Chondrocyte (in vitro differentiated cells): ENCODE results near the gene FABP1. TPM values are rescaled to one million over a fixed set of nuclear protein-coding genes. Genes with fewer than 3 reads are reported as not detected.

Source experiments
- DNase-seq: peaks from one replicate; pipeline ENCODE4 v3.0.0; 2021; ENCODE audit warnings: mixed read lengths, low spot score
- H3K27ac Mint-ChIP-seq: one replicate; pipeline ENCODE4 v1.8.0; 2021; ENCODE audit warnings: mild to moderate bottlenecking, moderate library complexity, mixed read lengths; ENCODE audit not compliant: unreplicated experiment
- H3K27me3 Mint-ChIP-seq: 2 replicates; pipeline ENCODE4 v1.8.0; 2021; ENCODE audit warnings: low read depth, mixed read lengths
- H3K36me3 Mint-ChIP-seq: 2 replicates; pipeline ENCODE4 v1.8.0; 2021; ENCODE audit warnings: low read depth, mixed read lengths
- H3K4me1 Mint-ChIP-seq: 2 replicates; pipeline ENCODE4 v1.8.0; 2021; ENCODE audit warnings: low read depth, mild to moderate bottlenecking, mixed read lengths
- H3K4me3 Mint-ChIP-seq: one replicate; pipeline ENCODE4 v1.8.0; 2021; ENCODE audit warnings: mild to moderate bottlenecking, moderate library complexity, mixed read lengths; ENCODE audit not compliant: unreplicated experiment
- H3K9me3 Mint-ChIP-seq: 2 replicates; pipeline ENCODE4 v1.8.0; 2021; ENCODE audit warnings: low read depth, mixed read lengths
- CTCF ChIP-seq: fragments of 200-600 bp; sonication (generic); IDR thresholded peaks from 2 replicates; pipeline ENCODE4 v1.5.0; 2021; ENCODE audit warnings: antibody characterized with exemption, mild to moderate bottlenecking, moderate library complexity
- total RNA-seq: library from RNA; stranded (reverse); gene quantifications from 3 replicates; pipeline ENCODE4 v1.2.1, GENCODE V29; 2021

Gene FABP1
- total RNA-seq, 1 donor from 2014 or later, result not detected

DNA sequence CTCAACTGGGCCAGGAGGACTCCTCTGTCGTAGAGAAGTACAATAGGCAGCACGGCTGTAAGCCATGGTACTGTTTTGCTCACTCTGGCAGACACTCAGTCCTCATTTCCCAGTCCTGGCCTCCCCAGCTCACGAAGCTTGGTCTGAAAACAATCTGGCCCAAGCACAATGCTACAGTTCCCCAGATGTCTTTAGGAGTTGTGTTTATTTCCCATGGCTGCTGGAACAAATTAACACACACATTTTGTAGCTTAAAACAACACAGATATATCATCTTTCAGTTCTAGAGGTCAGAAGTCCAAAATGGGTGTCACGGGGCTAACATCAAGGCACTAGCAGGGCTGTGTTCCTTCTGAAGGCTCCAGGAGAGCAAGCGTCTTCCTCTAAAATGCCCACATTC lies 13.0 kb downstream of the FABP1 start:
- no peak for DNase-seq
- no peak for TF ChIP-seq CTCF
- no peaks in the 10 kb centered on the region for H3K9me3 Mint-ChIP-seq
- H3K27me3 Mint-ChIP-seq, result peaks cover 20% of the 10 kb centered on the region
- no peak overlapping the region for H3K27ac Mint-ChIP-seq
- H3K36me3 Mint-ChIP-seq, result no peaks in the 10 kb centered on the region
- peaks cover 4% of the 10 kb centered on the region for H3K4me1 Mint-ChIP-seq
- H3K4me3 Mint-ChIP-seq, result no peak overlapping the region

GRCh38 chr2:88113069-88113468 lies 14.8 kb downstream of the FABP1 start:
- Mint-ChIP-seq H3K4me1 (peaks cover 4% of the 10 kb centered on the region), H3K4me3 (no peak overlapping the region), H3K27me3 (peaks cover 18% of the 10 kb centered on the region), H3K9me3 (no peaks in the 10 kb centered on the region), H3K27ac (no peak overlapping the region), H3K36me3 (no peaks in the 10 kb centered on the region)
- DNase-seq, result no peak
- no peak for TF ChIP-seq CTCF

DNA sequence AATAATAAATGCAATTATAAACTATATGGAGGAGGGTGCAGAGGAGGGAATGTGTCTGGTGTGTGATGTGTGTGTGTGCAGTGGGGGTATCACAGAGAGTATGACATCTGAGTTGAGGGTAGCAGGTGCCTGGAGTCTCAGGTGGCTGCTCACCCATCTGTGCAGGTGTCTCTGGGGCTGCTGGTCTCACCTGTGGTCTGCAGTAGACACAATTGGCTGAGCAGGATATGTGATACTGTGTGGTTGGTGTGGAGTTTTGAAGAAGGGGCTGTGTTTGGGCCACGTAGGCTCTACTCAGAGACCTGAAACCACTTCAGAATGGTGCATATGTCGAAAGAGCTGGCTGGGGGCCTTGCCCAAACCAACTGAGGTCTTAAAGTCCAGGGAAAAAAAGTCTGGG lies 17.0 kb downstream of the FABP1 start:
- Mint-ChIP-seq H3K4me3 (no peak overlapping the region), H3K27me3 (peaks cover 13% of the 10 kb centered on the region), H3K4me1 (peaks cover 4% of the 10 kb centered on the region), H3K36me3 (no peaks in the 10 kb centered on the region), H3K27ac (no peak overlapping the region), H3K9me3 (no peaks in the 10 kb centered on the region)
- no peak for DNase-seq
- no peak for TF ChIP-seq CTCF

DNA sequence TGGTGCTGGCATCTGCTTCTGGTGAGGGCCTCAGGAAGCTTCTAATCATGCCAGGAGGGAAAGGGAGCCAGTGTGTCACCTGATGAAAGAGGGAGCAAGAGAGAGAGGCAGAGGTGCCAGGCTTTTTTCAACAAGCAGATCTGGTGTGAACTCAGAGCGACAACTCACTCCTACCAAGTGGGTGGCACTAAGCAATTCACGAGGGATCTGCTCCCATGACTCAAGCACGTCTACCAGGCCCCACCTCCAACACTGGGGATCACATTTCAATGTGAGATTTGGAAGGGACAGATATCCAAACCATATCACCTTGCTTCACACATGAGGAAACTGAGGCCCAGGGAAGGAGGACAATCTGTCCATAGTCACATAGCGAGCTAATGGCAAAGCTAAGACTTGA lies 19.1 kb downstream of the FABP1 start:
- H3K4me3 Mint-ChIP-seq, result no peak overlapping the region
- no peaks in the 10 kb centered on the region for H3K9me3 Mint-ChIP-seq
- no peak overlapping the region for H3K27ac Mint-ChIP-seq
- no peak for DNase-seq
- TF ChIP-seq CTCF, result no peak
- H3K27me3 Mint-ChIP-seq, result peaks cover 9% of the 10 kb centered on the region
- no peaks in the 10 kb centered on the region for H3K4me1 Mint-ChIP-seq
- no peaks in the 10 kb centered on the region for H3K36me3 Mint-ChIP-seq

DNA sequence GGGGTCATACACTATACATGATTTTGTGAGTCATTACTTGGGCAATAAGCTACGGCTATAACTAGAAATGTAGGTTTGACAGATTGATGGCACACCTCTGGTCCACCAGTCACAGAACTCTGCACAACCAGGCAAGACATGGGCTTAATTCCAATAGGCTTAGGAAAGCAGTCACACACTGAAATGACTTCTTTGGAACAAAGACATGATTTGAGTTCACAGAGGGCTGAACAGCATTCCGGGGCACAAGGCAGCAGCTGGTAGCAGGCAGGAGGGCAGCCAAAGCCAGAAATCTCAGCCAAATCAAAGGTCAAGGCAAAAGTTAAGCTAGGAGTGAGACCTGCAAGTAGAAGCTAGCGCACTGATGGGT lies 27.4 kb downstream of the FABP1 start:
- Mint-ChIP-seq H3K4me1 (no peaks in the 10 kb centered on the region), H3K4me3 (no peak overlapping the region), H3K27ac (no peak overlapping the region), H3K36me3 (no peaks in the 10 kb centered on the region), H3K9me3 (no peaks in the 10 kb centered on the region), H3K27me3 (peaks cover 12% of the 10 kb centered on the region)
- TF ChIP-seq CTCF, result no peak
- no peak for DNase-seq
